ENCODE measurements around the gene FYN. TPM values are rescaled to one million over a fixed set of nuclear protein-coding genes. Genes with fewer than 3 reads are reported as not detected.
A peak's percentile ranks its signal among the peaks of the same experiment; 100 is the strongest.

Gene FYN
- total RNA-seq, 1 donor = 91.9 TPM

GRCh38 chr6:111711984-111712752 is 161.1 kb downstream of the FYN start:
- TF ChIP-seq CTCF (IDR thresholded peaks at IDR 0.05; ENCODE audit: insufficient read depth, low read length) = no peak
- DNase-seq (ENCODE audit: low read depth) = peak; percentile 83
- H3K4me3 ChIP-seq (ENCODE audit: low read depth, low read length) = no peak overlapping the region

DNA sequence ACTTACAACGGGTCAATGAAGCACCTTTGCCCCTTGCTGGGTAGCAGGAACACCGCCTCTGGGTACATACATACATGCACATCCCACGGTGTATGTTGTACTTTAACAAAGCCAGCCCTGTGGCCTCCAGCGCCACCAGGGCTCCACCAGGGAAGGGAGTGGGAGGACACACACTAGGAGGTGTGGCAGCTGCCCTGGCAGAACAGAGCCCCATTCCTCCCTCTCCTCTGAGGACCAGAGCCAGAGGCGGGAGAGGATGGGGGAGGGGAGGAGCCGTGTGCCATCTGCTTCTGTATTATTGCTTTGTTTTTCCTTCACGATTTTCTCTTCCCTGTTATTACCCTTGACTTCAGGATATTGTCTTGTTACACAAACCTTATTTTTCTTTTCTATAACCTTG is 161.8 kb downstream of the FYN start:
- no peak for DNase-seq (ENCODE audit: low read depth)
- no peak for TF ChIP-seq CTCF (IDR thresholded peaks at IDR 0.05; ENCODE audit: insufficient read depth, low read length)
- H3K4me3 ChIP-seq (ENCODE audit: low read depth, low read length) = no peak overlapping the region

DNA sequence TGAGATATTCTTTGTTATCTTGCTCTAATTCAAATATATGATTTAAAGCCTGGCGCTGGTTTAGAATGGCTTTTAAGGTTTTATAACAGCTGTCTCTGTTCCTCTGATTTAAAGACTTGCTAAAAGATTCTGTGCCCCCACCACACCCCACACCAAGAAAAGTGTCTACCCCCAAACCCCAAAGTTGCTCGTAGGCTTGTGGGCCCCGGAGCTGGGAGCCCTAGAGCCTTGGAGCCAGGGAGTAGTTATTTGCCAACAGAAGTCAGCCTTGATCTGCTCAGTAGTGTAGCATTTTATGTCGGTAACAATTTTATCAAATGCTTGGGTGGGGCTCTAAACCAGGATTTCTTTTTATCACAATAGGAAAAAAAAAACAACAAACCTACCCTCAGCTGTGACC is 162.3 kb downstream of the FYN start:
- H3K4me3 ChIP-seq (ENCODE audit: low read depth, low read length) = no peak overlapping the region
- TF ChIP-seq CTCF (IDR thresholded peaks at IDR 0.05; ENCODE audit: insufficient read depth, low read length) = no peak
- peak; percentile 53 for DNase-seq (ENCODE audit: low read depth)

DNA sequence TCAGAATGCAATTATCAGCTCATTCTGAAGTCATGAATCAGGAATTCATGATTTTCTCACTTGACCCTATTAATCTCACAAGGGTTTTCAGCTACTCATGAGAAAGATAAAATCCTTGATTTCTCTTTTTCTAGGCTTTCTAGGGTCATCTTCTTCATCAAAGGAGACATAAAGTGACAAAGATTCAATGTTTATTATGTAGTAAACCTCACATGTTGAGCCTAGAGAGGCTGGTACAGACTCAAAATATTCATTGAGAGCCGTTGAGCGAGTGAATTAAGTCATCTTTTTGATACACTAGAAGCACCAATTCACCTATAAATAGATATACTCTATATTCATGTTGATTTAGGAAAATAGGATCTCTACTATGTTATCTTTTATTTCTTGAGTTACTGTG is 162.8 kb downstream of the FYN start:
- TF ChIP-seq CTCF (IDR thresholded peaks at IDR 0.05; ENCODE audit: insufficient read depth, low read length) = no peak
- DNase-seq (ENCODE audit: low read depth) = no peak
- no peak overlapping the region for H3K4me3 ChIP-seq (ENCODE audit: low read depth, low read length)

DNA sequence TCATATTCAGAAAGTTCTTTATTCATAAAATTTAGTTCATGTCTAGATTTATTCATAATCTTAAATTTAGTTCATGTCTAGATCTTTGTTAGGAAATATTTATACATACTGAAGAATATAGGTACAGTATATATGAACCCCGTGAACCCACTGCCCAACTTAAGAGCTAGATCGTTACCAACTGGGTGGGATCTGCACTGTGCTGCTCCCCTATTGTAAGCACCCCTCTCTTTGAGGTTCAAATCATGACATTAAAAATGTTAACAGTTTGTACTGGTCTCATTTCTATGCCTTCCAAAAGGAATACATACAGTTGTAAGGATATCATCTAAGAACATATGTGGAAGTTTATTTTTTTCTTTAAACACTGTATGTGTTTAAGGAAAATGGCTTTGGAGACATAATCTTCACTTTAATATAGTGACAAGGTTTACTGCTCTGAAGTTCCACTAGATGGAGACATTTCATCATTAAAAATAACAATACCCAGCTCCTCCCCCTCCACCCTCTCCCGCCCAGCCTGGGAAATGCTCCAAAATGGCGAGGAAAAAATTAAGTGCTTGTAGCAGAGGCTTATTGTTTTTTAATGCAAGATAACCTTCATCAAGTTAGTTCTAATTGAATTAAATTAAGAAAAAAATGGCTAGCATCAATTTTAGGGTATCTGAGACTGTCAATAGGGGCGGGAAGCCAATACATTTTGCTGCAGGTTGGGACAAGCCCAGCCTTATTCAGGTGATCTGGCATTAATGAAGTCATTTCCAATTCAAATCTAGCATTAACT is 163.4 kb downstream of the FYN start:
- peak; percentile 50 for TF ChIP-seq CTCF (IDR thresholded peaks at IDR 0.05; ENCODE audit: insufficient read depth, low read length)
- no peak overlapping the region for H3K4me3 ChIP-seq (ENCODE audit: low read depth, low read length)
- peak; percentile 90 for DNase-seq (ENCODE audit: low read depth)

DNA sequence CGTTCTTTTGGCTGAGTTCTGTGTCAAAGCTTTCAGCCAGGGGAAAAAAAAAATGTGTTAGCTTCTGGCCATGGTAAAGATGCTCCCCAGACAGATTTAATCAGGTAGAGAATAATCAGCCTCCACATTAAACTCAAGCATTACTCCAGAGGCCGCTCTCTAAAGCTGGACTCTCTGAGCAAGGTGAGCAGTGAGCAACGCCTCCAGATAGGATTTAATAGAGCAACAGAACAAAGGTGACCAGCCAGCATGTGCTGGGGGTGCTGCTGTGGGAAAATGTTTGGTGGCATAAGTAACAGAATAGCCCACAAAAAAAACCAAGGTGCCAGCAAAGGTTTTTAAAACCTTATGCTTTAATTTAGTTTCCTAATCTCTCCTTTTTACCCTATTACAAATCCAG is 164.1 kb downstream of the FYN start:
- no peak for TF ChIP-seq CTCF (IDR thresholded peaks at IDR 0.05; ENCODE audit: insufficient read depth, low read length)
- no peak for DNase-seq (ENCODE audit: low read depth)
- no peak overlapping the region for H3K4me3 ChIP-seq (ENCODE audit: low read depth, low read length)

Data from fibroblast of the aortic adventitia (primary cell).